GM18505 (cell line): ENCODE results near the gene AGAP9.
A peak's percentile ranks its signal among the peaks of the same experiment; 100 is the strongest.
"Not testable (repeated sequence)": the region's sequence is repeated elsewhere in the genome, so short reads cannot be mapped to it uniquely, and the experiment has no call there.

Experiments used
- ATAC-seq: cut with Tn5 transposase; IDR thresholded peaks from one replicate; pipeline ENCODE4 v1.9.1; 2021; ENCODE audit not compliant: unreplicated experiment
- POLR2A ChIP-seq: IDR thresholded peaks from 4 replicates; pipeline ENCODE4 v1.6.1; 2011; ENCODE audit warnings: borderline replicate concordance; ENCODE audit not compliant: insufficient read depth, insufficient read length; ENCODE audit errors: extremely low read depth

The AGAP9 gene

GRCh38 chr10:47523475-47523874 is at the start of gene AGAP9:
Gene AGAP9, minus strand, starts transcription at chr10:47523638. Its CDS starts 112 bp downstream, at chr10:47523526.
- not testable (repeated sequence) for ATAC-seq

- ATAC-seq = not testable (repeated sequence)
Measured at GRCh38 chr10:47571138-47571912, 47.9 kb upstream of the AGAP9 start.

GRCh38 chr10:47566757-47567156 is 43.3 kb upstream of the AGAP9 start:
- ATAC-seq = not testable (repeated sequence)

GRCh38 chr10:47566108-47566699 is 42.8 kb upstream of the AGAP9 start:
- not testable (repeated sequence) for ATAC-seq

- not testable (repeated sequence) for ATAC-seq
Measured at GRCh38 chr10:47565517-47565920, 42.1 kb upstream of the AGAP9 start.

- ATAC-seq = not testable (repeated sequence)
Measured at GRCh38 chr10:47564953-47565352, 41.5 kb upstream of the AGAP9 start.

GRCh38 chr10:47564318-47564717 is 40.9 kb upstream of the AGAP9 start:
- ATAC-seq = not testable (repeated sequence)

- not testable (repeated sequence) for ATAC-seq
Measured at GRCh38 chr10:47560452-47560851, 37.0 kb upstream of the AGAP9 start.

- not testable (repeated sequence) for ATAC-seq
Measured at GRCh38 chr10:47559718-47560308, 36.4 kb upstream of the AGAP9 start.

GRCh38 chr10:47558109-47558508 is 34.7 kb upstream of the AGAP9 start:
- ATAC-seq = not testable (repeated sequence)

- not testable (repeated sequence) for ATAC-seq
Measured at GRCh38 chr10:47557616-47558015, 34.2 kb upstream of the AGAP9 start.

- not testable (repeated sequence) for ATAC-seq
Measured at GRCh38 chr10:47555334-47555733, 31.9 kb upstream of the AGAP9 start.

GRCh38 chr10:47554552-47554951 is 31.1 kb upstream of the AGAP9 start:
- ATAC-seq = not testable (repeated sequence)

- ATAC-seq = not testable (repeated sequence)
Measured at GRCh38 chr10:47553860-47554247, 30.4 kb upstream of the AGAP9 start.

GRCh38 chr10:47553214-47553859 is 29.9 kb upstream of the AGAP9 start:
- ATAC-seq = peak; percentile 90
- TF ChIP-seq POLR2A = peak; percentile 79

- ATAC-seq = peak; percentile 53
Measured at GRCh38 chr10:47552719-47553118, 29.3 kb upstream of the AGAP9 start.

- ATAC-seq = not testable (repeated sequence)
Measured at GRCh38 chr10:47547286-47547685, 23.8 kb upstream of the AGAP9 start.

GRCh38 chr10:47536430-47536829 is 13.0 kb upstream of the AGAP9 start:
- ATAC-seq = not testable (repeated sequence)

- not testable (repeated sequence) for ATAC-seq
Measured at GRCh38 chr10:47502313-47502712, 21.1 kb downstream of the AGAP9 start.

- ATAC-seq = not testable (repeated sequence)
Measured at GRCh38 chr10:47494226-47494625, 29.2 kb downstream of the AGAP9 start.

GRCh38 chr10:47491600-47491999 is 31.8 kb downstream of the AGAP9 start, which contains the start of gene FAM25G:
Gene FAM25G, minus strand, starts transcription at chr10:47491700. Its CDS starts 26 bp downstream, at chr10:47491674.
- not testable (repeated sequence) for ATAC-seq
